Peyer's patch (tissue), 4 donors: ENCODE results near the gene MRGPRD. TPM values are rescaled to one million over a fixed set of nuclear protein-coding genes. Genes with fewer than 3 reads are reported as not detected.

Experiments
- DNase-seq, 3 donors: peaks; one replicate each; pipeline ENCODE4 v3.0.0-alpha.2; 2017 to 2019
- H3K27ac ChIP-seq, 4 donors: fragments of 200-600 bp; sonication (generic); one replicate each; pipeline ENCODE4 v1.5.1; 2016 to 2019
- H3K27me3 ChIP-seq, 2 donors: fragments of 200-600 bp; sonication (generic); one replicate each; pipeline ENCODE4 v1.5.1; 2019
- H3K36me3 ChIP-seq, 3 donors: fragments of 200-600 bp; sonication (generic); one replicate each; pipeline ENCODE4 v1.5.1; 2016 to 2019
- H3K4me1 ChIP-seq, 4 donors: fragments of 200-600 bp; sonication (generic); one replicate each; pipeline ENCODE4 v1.5.1; 2016 to 2019
- H3K4me3 ChIP-seq, 4 donors: fragments of 200-600 bp; sonication (generic); 1 replicate in 3 of 4; 2 replicates in 1 of 4; pipeline ENCODE4 v1.5.1; 2016 to 2019; ENCODE audit warnings: mild to moderate bottlenecking in 1 of 4
- H3K9me3 ChIP-seq, 4 donors: fragments of 200-600 bp; sonication (generic); one replicate each; pipeline ENCODE4 v1.5.1; 2016 to 2019; ENCODE audit warnings: mild to moderate bottlenecking in 1 of 4
- CTCF ChIP-seq, 6 experiments: fragments of 450-650 bp in 4 of 6; fragments of 200-600 bp in 2 of 6; sonication (generic) in 1 of 6; IDR thresholded peaks; one replicate each; pipeline ENCODE4 v1.5.1; 2017 to 2019; ENCODE audit warnings: antibody characterized with exemption in 6 of 6, mild to moderate bottlenecking in 3 of 6, moderate library complexity in 1 of 6
- POLR2A ChIP-seq, 2 donors: fragments of 450-650 bp; IDR thresholded peaks; one replicate each; pipeline ENCODE4 v1.5.1; 2017; ENCODE audit warnings: antibody characterized with exemption in 2 of 2, mild to moderate bottlenecking in 2 of 2, moderate library complexity in 2 of 2
- total RNA-seq, 4 donors: library from RNA; depleted of rRNA; stranded (reverse); fragments of >200 nt; gene quantifications; one replicate each; pipeline ENCODE4 v1.1.0, GENCODE V29; 2016

Gene MRGPRD
- total RNA-seq, 4 donors from 2014 or later, result not detected

- Histone ChIP-seq H3K27me3 (no peaks in the 10 kb centered on the region), H3K36me3 (no peaks in the 10 kb centered on the region), H3K4me3 (no peak overlapping the region), H3K4me1 (no peaks in the 10 kb centered on the region), H3K9me3 (no peaks in the 10 kb centered on the region), H3K27ac (no peak overlapping the region)
- TF ChIP-seq POLR2A (IDR thresholded peaks at IDR 0.05), result no peak
- peak in 1 of 6 experiments; percentile 7 for TF ChIP-seq CTCF (IDR thresholded peaks at IDR 0.05)
- peak in 1 of 3 donors; percentile 22 for DNase-seq
Measured at GRCh38 chr11:68962527-68963250, 18.1 kb downstream of the MRGPRD start.

- no peak for DNase-seq
Measured at GRCh38 chr11:68961245-68961644, 19.5 kb downstream of the MRGPRD start.

GRCh38 chr11:68960294-68961071 is 20.3 kb downstream of the MRGPRD start:
- peak in 1 of 3 donors; percentile 34 for DNase-seq
- no peak for TF ChIP-seq POLR2A (IDR thresholded peaks at IDR 0.05)
- no peak for TF ChIP-seq CTCF (IDR thresholded peaks at IDR 0.05)
- no peak overlapping the region for H3K27ac ChIP-seq

More at GRCh38 chr11:68961245-68961644, 19.5 kb downstream of the MRGPRD start:
- Histone ChIP-seq H3K9me3 (no peaks in the 10 kb centered on the region), H3K27me3 (no peaks in the 10 kb centered on the region), H3K4me1 (peaks cover 0 to 6% (median 0%) of the 10 kb centered on the region in 4 donors), H3K36me3 (no peaks in the 10 kb centered on the region), H3K27ac (no peak overlapping the region), H3K4me3 (no peak overlapping the region)
- TF ChIP-seq CTCF (IDR thresholded peaks at IDR 0.05), result no peak
- TF ChIP-seq POLR2A (IDR thresholded peaks at IDR 0.05), result no peak

GRCh38 chr11:68959465-68960293 is 21.1 kb downstream of the MRGPRD start:
- no peaks in the 10 kb centered on the region for H3K36me3 ChIP-seq
- peaks cover 0 to 19% (median 0%) of the 10 kb centered on the region in 4 donors for H3K4me1 ChIP-seq
- no peak for TF ChIP-seq POLR2A (IDR thresholded peaks at IDR 0.05)
- no peak for TF ChIP-seq CTCF (IDR thresholded peaks at IDR 0.05)
- H3K9me3 ChIP-seq, result no peaks in the 10 kb centered on the region
- H3K27ac ChIP-seq, result no peak overlapping the region
- H3K27me3 ChIP-seq, result no peaks in the 10 kb centered on the region
- peak in 1 of 3 donors; percentile 24 for DNase-seq
- H3K4me3 ChIP-seq, result no peak overlapping the region

More at GRCh38 chr11:68960294-68961071, 20.3 kb downstream of the MRGPRD start:
- Histone ChIP-seq H3K4me3 (no peak overlapping the region), H3K4me1 (peaks cover 0 to 11% (median 0%) of the 10 kb centered on the region in 4 donors), H3K27me3 (no peaks in the 10 kb centered on the region), H3K36me3 (no peaks in the 10 kb centered on the region), H3K9me3 (no peaks in the 10 kb centered on the region)

GRCh38 chr11:68958211-68958610 is 22.6 kb downstream of the MRGPRD start:
- H3K4me3 ChIP-seq, result no peak overlapping the region
- H3K9me3 ChIP-seq, result no peaks in the 10 kb centered on the region
- DNase-seq, result no peak
- no peaks in the 10 kb centered on the region for H3K27me3 ChIP-seq
- no peak for TF ChIP-seq POLR2A (IDR thresholded peaks at IDR 0.05)
- TF ChIP-seq CTCF (IDR thresholded peaks at IDR 0.05), result no peak
- H3K4me1 ChIP-seq, result peaks cover 0 to 19% (median 0%) of the 10 kb centered on the region in 4 donors
- no peak overlapping the region for H3K27ac ChIP-seq
- H3K36me3 ChIP-seq, result no peaks in the 10 kb centered on the region
